A549 (cell line): ENCODE measurements around the gene TRIM9. TPM values are rescaled to one million over a fixed set of nuclear protein-coding genes. Genes with fewer than 3 reads are reported as not detected.

Source experiments
- ATAC-seq, 2 experiments: fragments of 200-7000 bp in 1 of 2; fragments of >200 bp in 1 of 2; cut with Nextera tagmentation in 1 of 2; cut with Tn5 transposase in 1 of 2; 3 replicates each; pipeline versions ENCODE4 v1.8.0 to v1.9.1; 2018 to 2020; ENCODE audit warnings: mild to moderate bottlenecking in 1 of 2, moderate library complexity in 1 of 2
- CTCF ChIA-PET: fragments of 300-600 bp; sonication (Branson Sonifier 250); formaldehyde crosslinking; extraction: SDS; loops from one replicate; lab custom pipeline; 2021; ENCODE audit warnings: antibody characterized with exemption, inconsistent platforms; lab: Yijun Ruan, JAX
- POLR2A ChIA-PET: fragments of 350-600 bp; formaldehyde crosslinking; extraction: SDS; loops from one replicate; lab custom pipeline; 2021; ENCODE audit warnings: antibody characterized with exemption, inconsistent platforms; lab: Yijun Ruan, JAX
- DNase-seq, 2 experiments: peaks; one replicate each; pipeline versions ENCODE4 v3.0.0 to v3.0.0-alpha.2; 2011 to 2016; ENCODE audit warnings: low read depth in 1 of 2, low spot score in 1 of 2
- FAIRE-seq: peaks from 2 replicates; lab custom pipeline; 2011; peaks lifted over from hg19 to GRCh38; lab: Jason Lieb, UNC
- H3K27ac ChIP-seq, 2 experiments: fragments of >200 bp; sonication (Bioruptor Twin); formaldehyde crosslinking; 3 replicates each; pipeline ENCODE4 v1.5.1; 2016 to 2017
- H3K4me1 ChIP-seq: fragments of >200 bp; sonication (Bioruptor Twin); formaldehyde crosslinking; 3 replicates; pipeline ENCODE4 v1.6.1; 2016
- H3K4me2 ChIP-seq: fragments of >200 bp; sonication (Bioruptor Twin); formaldehyde crosslinking; 3 replicates; pipeline ENCODE4 v1.6.1; 2016
- H3K4me3 ChIP-seq: fragments of >200 bp; sonication (Bioruptor Twin); formaldehyde crosslinking; 3 replicates; pipeline ENCODE4 v1.5.1; 2016
- H3K9me3 ChIP-seq: fragments of >200 bp; sonication (Bioruptor Twin); formaldehyde crosslinking; 3 replicates; pipeline ENCODE4 v1.6.1; 2016
- BCL3 ChIP-seq: fragments of >200 bp; sonication (Bioruptor Twin); formaldehyde crosslinking; IDR thresholded peaks from 3 replicates; pipeline ENCODE4 v1.6.1; 2016
- CEBPB ChIP-seq, 2 experiments: fragments of >200 bp in 1 of 2; sonication (Bioruptor Twin) in 1 of 2; formaldehyde crosslinking in 1 of 2; IDR thresholded peaks; 2 replicates each; pipeline ENCODE4 v1.6.1; 2012 to 2016
- CTCF ChIP-seq: fragments of >200 bp; sonication (Bioruptor Twin); formaldehyde crosslinking; IDR thresholded peaks from 3 replicates; pipeline ENCODE4 v1.5.1; 2016
- EHMT2 ChIP-seq: fragments of 200-600 bp; sonication (generic); IDR thresholded peaks from 2 replicates; pipeline ENCODE4 v1.6.1; 2016; ENCODE audit warnings: antibody characterized with exemption, low read depth, mild to moderate bottlenecking, moderate library complexity
- ESRRA ChIP-seq: fragments of 150-350 bp; IDR thresholded peaks from 2 replicates; pipeline ENCODE4 v1.6.1; 2014; ENCODE audit warnings: mild to moderate bottlenecking, low read length, borderline replicate concordance
- FOSB ChIP-seq: fragments of 250-450 bp; sonication (Bioruptor Pico); IDR thresholded peaks from 2 replicates; pipeline ENCODE4 v1.5.0; 2020; ENCODE audit warnings: mild to moderate bottlenecking, moderate library complexity
- HDAC2 ChIP-seq: fragments of 200-600 bp; sonication (generic); IDR thresholded peaks from 2 replicates; pipeline ENCODE4 v1.6.1; 2016
- HOXA7 ChIP-seq: fragments of 250-450 bp; sonication (Bioruptor Pico); IDR thresholded peaks from 2 replicates; pipeline ENCODE4 v1.5.0; 2020; ENCODE audit warnings: mild to moderate bottlenecking, moderate library complexity
- MAFK ChIP-seq: fragments of 450-650 bp; IDR thresholded peaks from 2 replicates; pipeline ENCODE4 v1.6.1; 2014; ENCODE audit not compliant: partially characterized antibody
- MAX ChIP-seq: IDR thresholded peaks from 2 replicates; pipeline ENCODE4 v1.6.1; 2012
- MYC ChIP-seq: IDR thresholded peaks from 2 replicates; pipeline ENCODE4 v1.6.1; 2012; ENCODE audit warnings: mild to moderate bottlenecking, inconsistent platforms, low read length, improper control_type of control experiment, borderline replicate concordance
- NFE2L2 ChIP-seq: fragments of 150-350 bp; conservative IDR thresholded peaks from 2 replicates; pipeline ENCODE4 v1.6.1; 2014; ENCODE audit warnings: low read length
- NPAS2 ChIP-seq: fragments of 250-450 bp; sonication (Bioruptor Pico); IDR thresholded peaks from 2 replicates; pipeline ENCODE4 v1.8.0; 2022; ENCODE audit warnings: mild to moderate bottlenecking, moderate library complexity, borderline replicate concordance
- PHF8 ChIP-seq: fragments of 200-600 bp; sonication (generic); IDR thresholded peaks from 2 replicates; pipeline ENCODE4 v1.6.1; 2016; ENCODE audit warnings: low read depth, mild to moderate bottlenecking, antibody characterized with exemption, moderate library complexity, borderline replicate concordance
- RAD21 ChIP-seq, 2 experiments: fragments of >200 bp in 1 of 2; sonication (Bioruptor Twin) in 1 of 2; formaldehyde crosslinking in 1 of 2; IDR thresholded peaks in 1 of 2; conservative IDR thresholded peaks in 1 of 2; 2 replicates in 1 of 2; 3 replicates in 1 of 2; pipeline ENCODE4 v1.6.1; 2012 to 2018; ENCODE audit warnings: inconsistent platforms in 1 of 2
- RARB ChIP-seq: fragments of 250-450 bp; sonication (Bioruptor Pico); IDR thresholded peaks from 2 replicates; pipeline ENCODE4 v1.8.0; 2021; ENCODE audit warnings: mild to moderate bottlenecking, moderate library complexity
- RNF2 ChIP-seq: fragments of 200-600 bp; sonication (generic); IDR thresholded peaks from 2 replicates; pipeline ENCODE4 v1.6.1; 2016; ENCODE audit warnings: low read depth, mild to moderate bottlenecking, antibody characterized with exemption, moderate library complexity, borderline replicate concordance
- SMC3 ChIP-seq: fragments of >200 bp; sonication (Bioruptor Twin); formaldehyde crosslinking; IDR thresholded peaks from 3 replicates; pipeline ENCODE4 v1.6.1; 2018; ENCODE audit warnings: inconsistent platforms
- TP53 ChIP-seq: fragments of 250-450 bp; sonication (Bioruptor Pico); IDR thresholded peaks from 2 replicates; pipeline ENCODE4 v1.5.0; 2021; ENCODE audit warnings: mild to moderate bottlenecking, moderate library complexity
- ZSCAN20 ChIP-seq: fragments of 250-450 bp; sonication (Bioruptor Pico); IDR thresholded peaks from 2 replicates; pipeline ENCODE4 v1.8.0; 2022; ENCODE audit warnings: mild to moderate bottlenecking, moderate library complexity
- WGBS: methylation state at CpG from one replicate; pipeline ENCODE4 v1.1.6; 2017; ENCODE audit errors: missing lambda C conversion rate; 5-methylcytosine and 5-hydroxymethylcytosine counted together
- polyA plus RNA-seq, 4 experiments: library from polyadenylated mRNA; depleted of rRNA in 3 of 4; stranded (reverse); fragments of >200 nt; fragmentation: RNase III in 1 of 4; extraction: RNeasy Plus Mini Kit Qiagen cat#74134 plus additional on column Dnase treatment in 1 of 4; gene quantifications; 2 replicates in 3 of 4; 3 replicates in 1 of 4; pipeline ENCODE4 v1.2.3, GENCODE V29; 2011 to 2017
- TF ChIP-seq, protein P1 (sequence below): fragments of 250-450 bp; sonication (Bioruptor Pico); IDR thresholded peaks from 2 replicates; pipeline ENCODE4 v1.5.0; 2021; ENCODE audit warnings: mild to moderate bottlenecking, moderate library complexity, borderline replicate concordance

Gene TRIM9
- polyA plus RNA-seq, 2 of the 4 experiments (the other 2 are of a cell fraction), result 5.4 to 21.2 TPM

- H3K27ac ChIP-seq, result 0 out of 6 replicates have a peak overlapping the region, but pooled peaks of 1 of the 2 experiments have one; percentile 8
- H3K9me3 ChIP-seq, result no peaks in the 10 kb centered on the region
- TF ChIP-seq RNF2, result no peak
- TF ChIP-seq RAD21 (conservative IDR thresholded peaks at IDR 0.05 in 1 of 2, IDR thresholded peaks at IDR 0.05 in 1 of 2), result peak; percentile 55 to 63
- no peak for TF ChIP-seq MAFK
- peak; percentile 36; the same call in 2 of the 3 replicates for TF ChIP-seq CTCF
- TF ChIP-seq ZSCAN20 (CRISPR knock-in tag), result no peak
- peak; percentile 39; the same call in 1 of the 3 replicates for TF ChIP-seq SMC3
- TF ChIP-seq MAX, result no peak
- no peak for TF ChIP-seq EHMT2
- TF ChIP-seq NPAS2 (CRISPR knock-in tag), result no peak
- no peak for TF ChIP-seq BCL3
- no peak for TF ChIP-seq ESRRA
- TF ChIP-seq RARB, result no peak
- TF ChIP-seq CEBPB (IDR thresholded peaks at IDR 0.05), result no peak
- no peak for TF ChIP-seq PHF8
- ChIA-PET CTCF (interaction anchor here (0.9 to 4.5 kb wide), 7 partner anchors 13 to 219 kb away, joined by 3 to 16 read pairs (median 5); partner anchors contain the start of gene TRIM9), POLR2A (interaction anchor here (1.2 kb wide), 1 partner anchor 55 kb away, joined by 3 read pairs; the partner anchor contains the start of gene PYGL)
- ATAC-seq (peak; percentile 23 to 68; a peak in 3 of 6 replicates), FAIRE-seq (no peak), DNase-seq (peak in 1 of 2 experiments; percentile 55)
- H3K4me2 ChIP-seq, result no peak overlapping the region
- H3K4me1 ChIP-seq, result peaks cover 25% of the 10 kb centered on the region
- H3K4me3 ChIP-seq, result no peak overlapping the region
- WGBS, result 69% methylated on average over 2 of the region's 2 CpGs
Measured at GRCh38 chr14:50999726-51000125, 95.2 kb downstream of the TRIM9 start.

DNA sequence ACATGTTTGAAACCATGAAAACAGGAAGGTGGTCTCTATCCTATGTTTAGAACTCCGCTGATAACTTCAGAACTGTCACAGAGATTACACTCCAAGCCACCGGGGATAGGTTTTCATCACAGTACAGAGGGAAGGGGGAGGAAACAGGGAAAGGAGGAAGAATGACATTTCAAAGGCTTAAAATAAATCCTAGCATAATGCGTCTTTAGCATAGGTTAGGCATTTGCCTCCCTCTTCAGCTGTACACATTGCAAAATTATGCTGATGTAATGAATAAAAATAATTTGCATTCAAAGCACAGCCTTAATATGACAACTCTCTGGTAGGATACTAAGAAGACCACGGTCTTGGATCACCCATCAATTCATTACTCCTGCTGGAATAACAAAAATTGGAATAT lies 96.3 kb downstream of the TRIM9 start:
- Histone ChIP-seq H3K9me3 (no peaks in the 10 kb centered on the region), H3K27ac (no peak overlapping the region), H3K4me2 (no peak overlapping the region), H3K4me3 (no peak overlapping the region), H3K4me1 (peaks cover 16% of the 10 kb centered on the region)
- WGBS, result 87% methylated on average over 4 of the region's 4 CpGs
- TF ChIP-seq HOXA7 (CRISPR knock-in tag) (no peak), ZSCAN20 (CRISPR knock-in tag) (no peak), HDAC2 (no peak), MAFK (peak; percentile 79)
- TF ChIP-seq, protein P1, sequence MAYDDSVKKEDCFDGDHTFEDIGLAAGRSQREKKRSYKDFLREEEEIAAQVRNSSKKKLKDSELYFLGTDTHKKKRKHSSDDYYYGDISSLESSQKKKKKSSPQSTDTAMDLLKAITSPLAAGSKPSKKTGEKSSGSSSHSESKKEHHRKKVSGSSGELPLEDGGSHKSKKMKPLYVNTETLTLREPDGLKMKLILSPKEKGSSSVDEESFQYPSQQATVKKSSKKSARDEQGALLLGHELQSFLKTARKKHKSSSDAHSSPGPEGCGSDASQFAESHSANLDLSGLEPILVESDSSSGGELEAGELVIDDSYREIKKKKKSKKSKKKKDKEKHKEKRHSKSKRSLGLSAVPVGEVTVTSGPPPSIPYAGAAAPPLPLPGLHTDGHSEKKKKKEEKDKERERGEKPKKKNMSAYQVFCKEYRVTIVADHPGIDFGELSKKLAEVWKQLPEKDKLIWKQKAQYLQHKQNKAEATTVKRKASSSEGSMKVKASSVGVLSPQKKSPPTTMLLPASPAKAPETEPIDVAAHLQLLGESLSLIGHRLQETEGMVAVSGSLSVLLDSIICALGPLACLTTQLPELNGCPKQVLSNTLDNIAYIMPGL, result no peak
- FAIRE-seq (no peak), DNase-seq (no peak), ATAC-seq (no peak)
- ChIA-PET CTCF (interaction anchor here (0.6 to 4.5 kb wide), 2 partner anchors 44 to 586 kb away, joined by 3 to 16 read pairs; no protein-coding TSS in a partner anchor), POLR2A (no interaction called here)

GRCh38 chr14:50997712-50998111 lies 97.2 kb downstream of the TRIM9 start:
- H3K9me3 ChIP-seq, result no peaks in the 10 kb centered on the region
- DNase-seq, result no peak
- CTCF ChIA-PET, result interaction anchor here (4.5 kb wide), 1 partner anchor 43 kb away, joined by 16 read pairs; no protein-coding TSS in a partner anchor
- no peak for FAIRE-seq
- peaks cover 7% of the 10 kb centered on the region for H3K4me1 ChIP-seq
- no peak overlapping the region; a peak in 1 of 6 replicates for H3K27ac ChIP-seq
- WGBS, result 92% methylated on average over 9 of the region's 9 CpGs
- H3K4me2 ChIP-seq, result no peak overlapping the region
- POLR2A ChIA-PET, result no interaction called here
- ATAC-seq, result no peak
- no peak overlapping the region for H3K4me3 ChIP-seq
- TF ChIP-seq PHF8 (no peak), HDAC2 (no peak), MYC (no peak), ZSCAN20 (CRISPR knock-in tag) (no peak), TP53 (CRISPR knock-in tag) (no peak), FOSB (no peak), CTCF (no peak), ESRRA (no peak), NPAS2 (CRISPR knock-in tag) (no peak), RNF2 (no peak), NFE2L2 (no peak), RARB (no peak)
